Posterior cingulate gyrus (tissue), 11 donors: ENCODE measurements around the gene METAP1D.
"Not testable (repeated sequence)": the region's sequence is repeated elsewhere in the genome, so short reads cannot be mapped to it uniquely, and the experiment has no call there.

ENCODE experiments used
- DNase-seq, 10 donors: peaks; one replicate each; pipeline versions ENCODE4 v3.0.0 to v3.0.0-alpha.2; 2020 to 2021; ENCODE audit warnings: mixed read lengths in 3 of 10
- intact Hi-C: fragments of 100-400 bp; cut with DNase I; formaldehyde crosslinking; loops from one replicate; pipeline ENCODE4 v1.15.1; 2023

Gene METAP1D

DNA sequence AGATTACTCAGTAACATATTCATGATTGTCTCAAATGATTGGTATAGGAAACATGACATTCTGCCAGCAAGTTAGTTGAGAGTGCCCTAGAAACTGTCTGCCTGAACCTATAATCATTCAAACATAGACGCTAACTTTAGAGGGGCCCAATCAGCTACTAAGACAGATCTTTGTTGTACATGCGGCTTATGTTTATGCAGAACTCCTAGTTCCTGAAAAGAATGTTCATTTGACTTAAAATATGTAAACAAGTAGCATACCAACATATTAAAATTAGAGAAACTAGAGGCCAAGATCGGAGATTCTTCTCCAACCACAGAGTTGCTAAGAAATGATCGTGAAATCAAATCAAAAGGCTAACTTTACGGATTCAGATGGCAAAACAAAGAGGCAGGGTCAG is 4.2 kb upstream of the METAP1D start:
- intact Hi-C loops: no loop called here
- DNase-seq: no peak

- no peak for DNase-seq
- intact Hi-C loops: no loop called here
Measured at GRCh38 chr2:171996021-171996420, 3.7 kb upstream of the METAP1D start.

DNA sequence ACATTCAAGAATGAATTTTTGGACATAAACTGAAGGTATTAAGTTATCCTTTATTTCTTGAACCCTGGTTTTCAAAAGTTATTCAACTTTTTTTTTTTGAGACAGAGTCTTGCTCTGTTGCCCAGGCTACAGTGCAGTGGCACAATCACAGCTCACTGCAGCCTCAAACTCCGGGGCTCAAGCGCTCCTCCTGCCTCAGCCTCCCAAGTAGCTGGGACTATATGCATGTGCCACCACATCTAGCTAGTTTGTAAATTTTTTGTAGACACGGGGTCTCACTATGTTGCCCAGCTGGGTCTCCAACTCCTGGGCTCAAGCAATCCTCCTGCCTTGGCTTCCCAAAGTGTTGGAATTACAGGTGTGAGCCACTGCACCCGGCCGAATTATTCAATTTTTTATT is 2.7 kb upstream of the METAP1D start:
- intact Hi-C loops, DNase-seq: not testable (repeated sequence)

DNA sequence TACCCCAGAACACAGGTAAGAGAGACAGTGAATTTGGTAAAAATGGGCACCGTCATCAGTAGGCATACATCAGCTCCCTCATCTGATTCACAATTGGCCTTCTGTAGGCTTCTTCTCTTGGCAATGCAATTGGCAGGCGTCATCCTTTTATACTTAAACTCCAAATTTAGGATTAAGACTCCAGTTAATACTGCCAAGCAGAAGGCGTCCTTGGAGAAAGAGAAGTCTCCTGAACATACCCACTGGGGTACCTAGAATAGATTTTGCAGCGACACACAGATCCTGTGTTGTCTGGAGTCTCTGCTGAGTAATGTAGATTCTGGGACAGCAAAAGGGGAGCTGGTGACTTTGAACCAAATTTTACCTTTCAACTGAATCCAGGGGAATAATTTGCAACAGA is 592 bp upstream of the METAP1D start:
- DNase-seq: no peak
- intact Hi-C loops: no loop called here

GRCh38 chr2:172000696-172001361 is 1.1 kb downstream of the METAP1D start:
- DNase-seq: no peak
- intact Hi-C loops: loop anchor here (2.0 kb wide), 1 partner anchor 78 kb away; the partner anchor contains the start of gene HAT1

DNA sequence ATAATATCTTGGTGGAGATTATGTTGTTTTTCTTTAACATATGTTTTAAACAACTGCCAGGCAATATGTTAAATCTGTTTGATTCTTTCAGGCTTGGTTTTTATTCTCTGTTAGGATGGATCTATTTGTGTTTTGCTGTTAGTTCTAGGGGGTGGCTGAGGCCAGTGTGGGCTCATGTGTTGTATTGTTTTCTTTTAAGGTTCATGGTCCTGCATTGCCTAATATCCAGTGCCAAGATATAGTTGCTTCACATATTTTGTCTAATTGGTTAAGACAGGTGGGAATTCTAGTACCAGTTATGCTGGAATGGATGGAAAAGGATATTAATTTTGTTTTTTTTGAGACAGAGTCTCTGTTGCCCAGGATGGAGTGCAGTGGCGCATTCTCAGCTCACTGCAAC is 7.6 kb downstream of the METAP1D start:
- intact Hi-C loops: no loop called here
- no peak for DNase-seq

DNA sequence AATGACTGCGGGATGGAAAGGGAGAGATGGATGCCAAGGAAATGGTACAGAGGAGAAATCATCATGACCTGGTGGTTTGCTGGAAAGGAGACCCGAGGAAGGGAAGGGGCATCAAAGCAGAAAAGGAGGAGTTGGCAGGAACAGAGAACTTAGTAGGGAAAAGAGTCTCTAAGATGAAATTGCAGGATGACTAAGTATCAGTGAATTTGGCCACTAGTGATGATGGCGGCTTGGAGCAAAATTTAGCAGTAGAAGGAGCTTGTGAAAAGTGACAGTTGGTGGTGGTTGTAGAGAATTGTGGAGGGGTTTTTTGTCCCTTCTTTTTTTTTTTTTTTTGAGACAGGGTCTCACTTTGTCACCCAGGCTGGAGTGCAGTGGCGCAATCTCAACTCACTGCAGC is 10.1 kb downstream of the METAP1D start:
- intact Hi-C loops: no loop called here
- DNase-seq: no peak

GRCh38 chr2:172011812-172012575 is 12.2 kb downstream of the METAP1D start:
- no peak for DNase-seq

GRCh38 chr2:172012677-172013391 is 13.1 kb downstream of the METAP1D start:
- no peak for DNase-seq
- intact Hi-C loops: no loop called here

More at GRCh38 chr2:172011812-172012575, 12.2 kb downstream of the METAP1D start:
- intact Hi-C loops: no loop called here

GRCh38 chr2:172013396-172013795 is 13.6 kb downstream of the METAP1D start:
- DNase-seq: no peak

DNA sequence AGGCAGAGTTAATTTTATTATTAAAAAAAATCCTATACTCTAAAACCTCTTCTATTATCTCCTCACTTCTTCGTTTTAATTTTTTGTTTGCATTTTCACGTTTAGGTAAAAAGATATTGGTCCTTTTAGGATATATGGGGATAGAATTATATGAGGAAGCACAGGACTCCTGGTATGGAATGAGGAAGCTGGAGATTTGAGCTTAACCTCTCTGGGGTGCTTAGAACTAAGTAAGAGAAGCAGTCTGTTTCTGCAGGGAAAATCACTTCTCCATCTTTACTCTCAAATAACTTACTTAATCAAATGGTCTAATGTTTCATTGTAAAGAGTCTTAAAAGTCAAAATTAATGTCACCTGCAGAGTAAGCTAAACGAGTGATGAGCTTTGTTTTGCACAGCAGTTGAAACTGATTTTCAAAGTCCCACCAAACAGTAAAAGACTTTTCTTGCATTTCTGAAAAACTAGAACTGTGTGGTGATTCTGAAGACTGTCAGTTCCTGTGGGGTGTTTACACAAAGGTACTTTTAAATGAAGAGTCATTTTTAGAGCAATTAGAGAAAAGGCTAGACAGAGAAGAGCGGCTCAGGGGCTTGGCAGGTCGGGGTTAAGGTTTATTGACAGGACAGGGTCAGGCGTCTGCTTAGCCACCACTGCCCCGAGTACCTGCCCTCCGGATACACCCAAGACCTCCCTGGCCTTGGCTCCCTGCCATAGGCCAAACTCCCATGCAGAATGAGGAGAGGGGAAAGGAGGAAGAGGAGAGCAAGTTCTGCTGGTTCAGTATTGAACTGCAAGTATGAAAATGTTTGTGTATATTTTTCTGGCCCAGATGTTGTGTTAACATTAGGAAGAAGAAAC is 21.6 kb downstream of the METAP1D start:
- intact Hi-C loops: no loop called here

More at GRCh38 chr2:172013396-172013795, 13.6 kb downstream of the METAP1D start:
- intact Hi-C loops: no loop called here

DNA sequence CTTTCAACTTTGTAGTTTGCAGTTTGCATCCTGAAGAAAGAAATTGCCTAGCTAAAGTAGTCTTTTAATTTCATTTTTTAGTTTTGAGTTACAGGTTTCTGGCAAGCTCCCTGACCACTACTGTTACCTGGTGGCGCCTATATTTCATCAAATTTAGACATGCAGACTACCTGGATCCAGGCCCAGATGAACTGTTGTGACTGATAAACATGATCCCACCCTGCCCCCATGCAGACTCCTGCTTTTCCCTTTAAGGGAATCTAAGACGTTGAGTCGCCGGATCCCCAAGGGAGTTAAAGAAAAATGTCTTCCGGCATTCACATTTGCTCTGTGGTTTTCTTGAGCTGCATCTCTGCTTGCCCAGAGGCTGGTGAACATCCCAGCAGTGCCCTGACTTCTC is 22.2 kb downstream of the METAP1D start:
- intact Hi-C loops: no loop called here
- DNase-seq: no peak

More for the DNA sequence above, 21.6 kb downstream of the METAP1D start:
- no peak for DNase-seq

- DNase-seq: no peak
- intact Hi-C loops: no loop called here
Measured at GRCh38 chr2:172031536-172031935, 31.8 kb downstream of the METAP1D start.

DNA sequence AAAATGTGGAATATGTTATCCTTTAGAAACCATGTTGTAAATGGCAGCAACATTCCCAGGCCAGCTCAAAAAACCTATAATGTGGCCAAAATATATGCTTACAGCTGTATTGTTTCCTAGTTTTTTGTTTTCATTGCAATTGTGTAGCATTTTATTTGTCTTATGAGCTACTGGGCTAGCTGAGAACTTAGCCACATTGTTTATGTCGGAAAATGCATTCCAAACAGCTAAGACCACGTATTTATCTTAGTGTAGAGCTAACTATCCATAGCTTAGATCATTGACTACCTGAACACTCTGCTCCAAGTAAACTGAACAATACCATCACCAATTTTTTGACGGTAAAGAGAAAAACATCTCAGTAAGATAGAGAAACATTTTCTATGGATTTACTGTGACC is 38.4 kb downstream of the METAP1D start:
- intact Hi-C loops: no loop called here
- no peak for DNase-seq

DNA sequence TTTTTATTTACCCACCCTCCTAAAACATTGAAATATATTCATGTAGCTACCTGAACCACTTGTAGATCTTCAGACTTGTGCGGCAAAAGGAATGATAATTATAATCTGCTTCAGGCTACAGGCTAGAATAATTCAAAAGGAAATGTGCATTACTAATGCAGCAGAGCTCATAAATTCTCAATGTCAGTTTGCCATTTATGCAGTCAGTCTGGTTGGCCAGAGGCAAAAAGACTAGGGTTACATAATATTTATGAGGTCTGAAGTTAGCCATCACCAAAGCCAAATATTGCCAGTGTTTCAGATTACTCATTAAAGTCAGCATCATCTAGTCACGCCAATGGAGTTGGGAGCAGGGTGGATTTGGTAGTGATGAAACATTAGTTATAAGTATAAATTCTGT is 38.9 kb downstream of the METAP1D start:
- intact Hi-C loops: no loop called here
- no peak for DNase-seq

DNA sequence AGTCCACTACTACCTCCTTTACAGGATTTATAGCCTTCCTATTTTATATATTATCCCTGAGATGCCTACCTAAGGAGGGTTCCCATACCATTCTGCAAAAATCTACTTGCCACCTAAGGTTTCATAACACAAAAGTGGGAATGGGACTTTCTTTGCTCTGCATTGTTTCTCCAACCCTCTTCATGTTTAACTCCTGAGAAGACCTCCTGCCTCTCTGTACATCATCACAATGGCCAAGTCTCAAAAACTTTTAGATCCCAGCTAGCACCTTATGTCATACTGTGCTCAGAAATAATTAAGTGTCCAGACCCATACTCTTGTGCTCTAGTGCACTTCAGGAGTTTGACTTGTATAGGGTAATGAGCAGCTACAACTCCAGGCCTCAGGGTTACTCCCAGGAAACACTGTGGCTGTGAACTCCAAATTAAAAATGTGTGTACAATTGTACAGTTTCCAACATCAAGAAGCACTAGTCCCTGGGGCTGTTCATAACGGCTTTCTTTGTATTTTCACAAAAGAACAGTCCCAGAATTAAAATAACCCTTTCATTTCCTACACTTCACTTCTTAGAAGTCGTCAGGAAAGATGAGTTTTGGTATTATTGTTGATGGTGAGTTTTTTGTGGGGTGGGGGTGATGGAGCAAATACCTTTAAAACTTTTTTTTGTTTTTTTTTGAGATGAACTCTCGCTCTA is 39.4 kb downstream of the METAP1D start:
- intact Hi-C loops: no loop called here
- DNase-seq: no peak

GRCh38 chr2:172040311-172040710 is 40.6 kb downstream of the METAP1D start:
- intact Hi-C loops: no loop called here
- no peak for DNase-seq

DNA sequence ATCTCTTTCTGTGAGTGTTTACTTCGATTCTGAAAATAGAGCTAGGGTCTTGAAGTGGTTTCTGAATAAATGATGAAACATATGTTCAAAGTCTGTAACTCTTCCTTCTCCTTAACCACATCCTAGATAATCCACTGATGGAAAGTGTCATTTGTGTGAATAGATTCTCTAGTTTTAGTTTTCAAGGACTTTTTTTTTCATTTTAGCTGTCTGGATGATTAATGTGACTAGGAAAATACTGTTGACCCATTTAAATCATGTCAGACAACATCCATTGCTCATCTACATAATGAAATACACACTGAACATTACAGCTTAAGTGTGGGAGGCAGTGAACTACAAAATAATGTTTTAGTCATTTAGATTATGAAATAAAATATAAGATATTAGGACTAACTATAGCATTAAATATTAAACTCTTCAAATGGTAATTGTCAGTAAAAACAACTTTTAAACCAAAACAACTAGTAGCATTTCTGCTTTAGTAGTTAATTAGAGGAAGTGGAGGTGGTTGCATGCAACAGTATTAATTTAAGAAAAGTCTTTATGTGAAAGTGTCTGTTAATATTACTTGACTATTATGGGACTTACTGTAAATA is 46.4 kb downstream of the METAP1D start:
- DNase-seq: no peak

GRCh38 chr2:172046866-172047565 is 47.3 kb downstream of the METAP1D start:
- DNase-seq: no peak
- intact Hi-C loops: no loop called here

More for the DNA sequence above, 46.4 kb downstream of the METAP1D start:
- intact Hi-C loops: no loop called here
